Brain microvascular endothelial cell (primary cell): ENCODE results near the gene CHMP1A.

ENCODE experiments used
- DNase-seq: peaks from one replicate; pipeline ENCODE4 v3.0.0-alpha.2; 2020
- H3K27ac ChIP-seq: fragments of 250-450 bp; sonication (Bioruptor Pico); 2 replicates; pipeline ENCODE4 v1.5.1; 2020; ENCODE audit warnings: mild to moderate bottlenecking, moderate library complexity
- H3K27me3 ChIP-seq: fragments of 250-450 bp; sonication (Bioruptor Pico); replicated peaks from 2 replicates; pipeline ENCODE4 v1.5.1; 2020; ENCODE audit warnings: mild to moderate bottlenecking
- H3K36me3 ChIP-seq: fragments of 250-450 bp; sonication (Bioruptor Pico); replicated peaks from 2 replicates; pipeline ENCODE4 v1.5.1; 2020; ENCODE audit warnings: mild to moderate bottlenecking
- H3K4me3 ChIP-seq: 2 replicates; pipeline ENCODE4 v1.5.1; 2011; ENCODE audit warnings: low read depth, mild to moderate bottlenecking, control low read depth, low read length, moderate library complexity
- CTCF ChIP-seq: IDR thresholded peaks from 2 replicates; pipeline ENCODE4 v1.5.1; 2011; ENCODE audit warnings: low read depth, mild to moderate bottlenecking, moderate library complexity, low read length, control low read depth, inconsistent platforms; ENCODE audit errors: missing control alignments
- in situ Hi-C: cut with HindIII; loops from 2 replicates; pipeline ENCODE4 v1.10.0; 2017; ENCODE audit warnings: low sequenced_read_pairs, low pct_ligation_motif_present

CHMP1A gene

GRCh38 chr16:89657442-89658220 lies at the start of gene CHMP1A, which contains the start of gene SPATA33:
TSS of gene CHMP1A (minus strand) at chr16:89657708. CDS start at chr16:89657588, 120 bp downstream.
TSS of gene SPATA33 (plus strand) at chr16:89657836. CDS start at chr16:89657912, 76 bp downstream.
- TF ChIP-seq CTCF, result no peak
- in situ Hi-C loops, result no loop called here
- Histone ChIP-seq H3K27ac (peak within 1 kb of the TSS; percentile 72), H3K36me3 (peaks cover 16% of the 10 kb centered on the region), H3K27me3 (no peaks in the 10 kb centered on the region), H3K4me3 (peak within 1 kb of the TSS; percentile 97)
- DNase-seq, result peak; percentile 72

- no peak for DNase-seq
- Histone ChIP-seq H3K27ac (no peak overlapping the region), H3K27me3 (no peaks in the 10 kb centered on the region), H3K36me3 (no peaks in the 10 kb centered on the region), H3K4me3 (no peak overlapping the region)
- in situ Hi-C loops, result no loop called here
- no peak for TF ChIP-seq CTCF
Measured at GRCh38 chr16:89706518-89707260, 49.2 kb upstream of the CHMP1A start.

GRCh38 chr16:89705006-89705405 lies 47.5 kb upstream of the CHMP1A start:
- in situ Hi-C loops, result no loop called here
- Histone ChIP-seq H3K36me3 (no peaks in the 10 kb centered on the region), H3K4me3 (no peak overlapping the region), H3K27ac (no peak overlapping the region), H3K27me3 (no peaks in the 10 kb centered on the region)
- DNase-seq, result no peak
- no peak for TF ChIP-seq CTCF

- no peak overlapping the region for H3K4me3 ChIP-seq
- no peaks in the 10 kb centered on the region for H3K27me3 ChIP-seq
- in situ Hi-C loops, result no loop called here
- no peak for DNase-seq
- TF ChIP-seq CTCF, result peak; percentile 38
- no peaks in the 10 kb centered on the region for H3K36me3 ChIP-seq
- H3K27ac ChIP-seq, result no peak overlapping the region
Measured at GRCh38 chr16:89704281-89704680, 46.8 kb upstream of the CHMP1A start.

GRCh38 chr16:89701425-89702406 lies 44.2 kb upstream of the CHMP1A start, which contains the start of gene SPATA2L:
TSS of gene SPATA2L (minus strand) at chr16:89701705. CDS start at chr16:89701232, 473 bp downstream.
- in situ Hi-C loops, result no loop called here
- Histone ChIP-seq H3K4me3 (peak within 1 kb of the TSS; percentile 77), H3K36me3 (peaks cover 3% of the 10 kb centered on the region), H3K27ac (peak within 1 kb of the TSS; percentile 42), H3K27me3 (no peaks in the 10 kb centered on the region)
- peak; percentile 28 for TF ChIP-seq CTCF
- peak; percentile 85 for DNase-seq
